Stimulated activated CD8-positive, alpha-beta memory T cell treated with anti-CD3 and anti-CD28 coated beads, Interleukin-7, amount 100 ng/mL, for 4 hours (primary cell): ENCODE data around the gene ZFTA.
"Not testable (repeated sequence)": the region's sequence is repeated elsewhere in the genome, so short reads cannot be mapped to it uniquely, and the experiment has no call there.

Experiments used
- DNase-seq, 2 donors: peaks; one replicate each; pipeline ENCODE4 v3.0.0-alpha.2; 2020; ENCODE audit warnings: low read depth in 2 of 2

Gene ZFTA

GRCh38 chr11:63775191-63775590, 6.6 kb upstream of the ZFTA start:
- no peak for DNase-seq

- not testable (repeated sequence) for DNase-seq
These were observed 3.3 kb upstream of the ZFTA start for GRCh38 chr11:63771741-63772318.

GRCh38 chr11:63770763-63771162, 2.2 kb upstream of the ZFTA start:
- no peak for DNase-seq

- DNase-seq = no peak
These were observed 1.3 kb upstream of the ZFTA start for GRCh38 chr11:63769714-63770455.

GRCh38 chr11:63769042-63769713, 603 bp upstream of the ZFTA start:
- peak in 1 of 2 donors; percentile 36 for DNase-seq

GRCh38 chr11:63767565-63768236, 874 bp downstream of the ZFTA start:
- no peak for DNase-seq

- no peak for DNase-seq
These were observed 1.4 kb downstream of the ZFTA start for GRCh38 chr11:63767267-63767564.

GRCh38 chr11:63766531-63767235, 1.9 kb downstream of the ZFTA start:
- DNase-seq = no peak

- no peak for DNase-seq
These were observed 2.8 kb downstream of the ZFTA start for GRCh38 chr11:63765688-63766241.

- DNase-seq = no peak
These were observed 3.6 kb downstream of the ZFTA start for GRCh38 chr11:63764679-63765647.

GRCh38 chr11:63764340-63764678, 4.3 kb downstream of the ZFTA start:
- no peak for DNase-seq

GRCh38 chr11:63763496-63764339, 4.9 kb downstream of the ZFTA start:
- DNase-seq = no peak

GRCh38 chr11:63762654-63763495, 5.7 kb downstream of the ZFTA start:
- no peak for DNase-seq

GRCh38 chr11:63761931-63762653, 6.5 kb downstream of the ZFTA start:
- no peak for DNase-seq

- DNase-seq = no peak
These were observed 7.4 kb downstream of the ZFTA start for GRCh38 chr11:63761188-63761587.

- DNase-seq = no peak
These were observed 8.0 kb downstream of the ZFTA start for GRCh38 chr11:63760487-63761079.

- no peak for DNase-seq
These were observed 11.4 kb downstream of the ZFTA start for GRCh38 chr11:63756919-63757761.
